ENCODE measurements around the gene NRG2.

- no peak for TF ChIP-seq POLR2AphosphoS5 (IDR thresholded peaks at IDR 0.05)
- TF ChIP-seq POLR2A (IDR thresholded peaks at IDR 0.05): no peak
These were observed 60.2 kb downstream of the NRG2 start for GRCh38 chr5:139982975-139983240.
